GM19455 (cell line): Measurements from ENCODE around the gene CTBP1.
A peak's percentile ranks its signal among the peaks of the same experiment; 100 is the strongest.

ENCODE experiments used
- ATAC-seq: cut with Tn5 transposase; IDR thresholded peaks from one replicate; pipeline ENCODE4 v1.9.1; 2021; ENCODE audit not compliant: unreplicated experiment

Gene CTBP1

DNA sequence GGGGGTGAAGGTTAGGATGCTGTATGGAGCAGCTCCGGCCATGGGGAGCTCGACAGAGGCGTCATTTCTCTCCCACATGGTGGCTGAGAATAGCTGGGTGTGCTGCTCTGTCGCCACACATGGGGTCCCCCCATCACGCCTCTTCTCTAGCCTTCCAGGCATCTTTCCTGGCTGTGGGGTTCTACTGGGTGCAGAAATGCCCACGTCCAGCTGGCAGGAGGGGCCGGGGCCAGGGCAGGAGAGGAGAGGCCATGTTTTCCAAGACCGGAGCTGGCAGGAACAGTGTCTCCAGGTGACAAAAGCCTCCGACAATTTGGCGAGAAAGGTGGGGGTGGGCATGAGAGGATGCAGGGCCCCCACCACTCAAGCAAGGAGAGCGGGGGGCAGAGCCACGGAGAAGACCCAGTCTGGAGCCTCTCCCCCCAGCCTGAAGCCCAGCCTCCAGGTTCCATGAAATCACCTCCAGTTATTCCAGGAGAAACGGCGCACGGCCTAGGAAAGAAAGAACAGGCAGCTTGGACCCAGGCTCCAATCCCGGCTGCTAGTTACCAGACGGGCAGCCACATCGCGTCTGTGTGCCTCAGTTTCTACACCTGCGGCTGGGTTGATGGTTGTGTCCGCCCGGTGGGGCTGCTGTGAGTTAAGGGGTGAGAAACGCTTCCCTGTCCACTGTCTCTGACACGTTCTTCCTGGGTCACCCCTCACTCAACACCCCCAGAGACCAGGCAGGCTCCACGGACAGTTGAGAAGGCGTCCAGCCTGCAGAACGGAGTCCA is 49.2 kb downstream of the CTBP1 start:
- no peak for ATAC-seq

DNA sequence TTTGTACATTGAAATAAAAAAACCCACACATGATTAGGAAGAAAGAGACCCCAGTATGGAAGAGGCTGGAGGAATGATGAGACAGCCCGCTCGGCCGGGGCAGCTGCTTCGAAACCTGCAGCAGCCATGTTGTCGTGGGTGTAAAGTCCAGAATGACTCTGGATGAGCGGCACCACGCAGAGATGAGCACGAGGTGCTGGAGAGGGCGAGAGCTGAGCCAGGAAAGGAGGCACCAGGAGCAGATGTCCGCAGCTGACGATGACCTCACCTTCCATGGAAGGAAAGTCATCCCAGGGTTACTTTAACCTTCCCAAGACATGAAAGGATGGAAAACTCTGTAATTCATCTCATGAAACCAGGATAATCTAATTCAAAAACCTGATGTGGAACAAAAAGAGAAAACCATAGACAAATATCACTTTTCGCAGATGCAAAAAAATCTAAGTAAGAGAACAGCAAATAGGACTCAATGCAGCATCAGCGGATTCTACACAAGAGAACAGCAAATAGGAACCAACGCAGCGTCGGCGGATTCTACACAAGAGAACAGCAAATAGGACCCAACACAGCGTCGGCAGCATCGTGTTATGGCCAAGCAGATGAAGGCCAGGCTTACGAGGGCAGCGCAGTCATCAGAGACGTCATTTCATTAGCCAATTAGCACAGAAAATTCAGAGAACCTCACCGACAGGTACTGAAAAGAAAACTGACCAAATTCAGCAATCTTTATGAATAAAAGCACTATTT is 50.7 kb downstream of the CTBP1 start:
- ATAC-seq, result no peak

DNA sequence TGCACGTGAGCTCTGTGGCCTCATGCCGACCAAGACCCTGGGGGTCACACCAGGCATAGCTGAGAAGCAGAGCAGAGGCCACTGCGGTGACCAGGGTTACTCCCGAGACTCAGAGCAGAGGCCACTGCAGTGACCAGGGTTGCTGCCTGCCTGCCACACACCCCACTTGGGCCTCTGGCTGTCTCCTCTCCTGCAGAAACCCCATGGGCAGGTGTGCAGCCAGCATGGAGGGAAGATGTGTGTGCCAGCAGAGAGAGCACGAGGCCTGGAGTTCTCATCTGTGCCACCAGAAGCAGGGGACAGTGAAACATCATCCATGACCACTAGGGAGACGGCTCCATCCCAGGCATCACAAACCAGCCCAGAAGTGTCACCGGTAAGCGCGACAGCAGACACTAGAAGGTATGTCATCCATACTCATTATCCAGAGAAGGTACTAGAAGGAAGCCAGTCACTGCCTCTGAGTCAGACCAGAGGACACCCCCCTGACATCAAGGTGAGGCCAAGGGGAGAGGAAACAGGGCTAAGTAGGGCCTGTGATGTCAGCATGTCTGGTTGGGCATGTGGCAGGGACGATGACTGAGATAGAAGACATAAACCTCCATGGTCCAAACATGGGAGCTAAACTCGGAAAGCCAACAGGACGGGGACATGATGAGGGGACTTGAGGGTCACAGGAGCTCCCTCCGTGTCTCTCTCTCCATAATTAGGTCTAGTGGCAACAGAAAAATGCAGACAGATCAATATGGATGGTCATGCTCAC is 52.3 kb downstream of the CTBP1 start:
- ATAC-seq, result no peak

DNA sequence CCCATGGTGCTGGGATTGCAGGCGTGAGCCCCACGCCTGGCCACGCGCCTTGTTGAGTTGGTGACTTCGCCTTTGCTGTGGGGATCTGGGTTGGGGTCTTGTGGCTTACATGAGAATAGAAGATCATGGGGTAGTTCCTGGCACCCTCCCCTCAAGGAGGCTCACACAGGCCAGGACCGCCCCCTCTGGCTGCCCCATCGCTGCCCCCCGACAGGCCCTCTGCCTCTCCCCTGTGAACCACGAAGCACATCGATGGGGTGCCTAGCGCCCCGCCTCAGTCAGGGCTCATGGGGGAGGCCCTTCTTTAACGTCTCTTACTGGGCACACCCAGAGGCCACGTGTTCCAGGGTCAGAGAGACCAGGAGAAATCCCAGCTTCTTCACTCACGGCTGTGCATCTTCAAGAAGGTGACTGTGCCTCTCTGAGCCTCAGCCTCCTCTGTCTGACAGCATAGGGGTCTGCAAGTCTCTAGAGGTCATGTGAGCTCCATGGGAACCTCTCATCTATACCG is 53.0 kb downstream of the CTBP1 start:
- no peak for ATAC-seq

DNA sequence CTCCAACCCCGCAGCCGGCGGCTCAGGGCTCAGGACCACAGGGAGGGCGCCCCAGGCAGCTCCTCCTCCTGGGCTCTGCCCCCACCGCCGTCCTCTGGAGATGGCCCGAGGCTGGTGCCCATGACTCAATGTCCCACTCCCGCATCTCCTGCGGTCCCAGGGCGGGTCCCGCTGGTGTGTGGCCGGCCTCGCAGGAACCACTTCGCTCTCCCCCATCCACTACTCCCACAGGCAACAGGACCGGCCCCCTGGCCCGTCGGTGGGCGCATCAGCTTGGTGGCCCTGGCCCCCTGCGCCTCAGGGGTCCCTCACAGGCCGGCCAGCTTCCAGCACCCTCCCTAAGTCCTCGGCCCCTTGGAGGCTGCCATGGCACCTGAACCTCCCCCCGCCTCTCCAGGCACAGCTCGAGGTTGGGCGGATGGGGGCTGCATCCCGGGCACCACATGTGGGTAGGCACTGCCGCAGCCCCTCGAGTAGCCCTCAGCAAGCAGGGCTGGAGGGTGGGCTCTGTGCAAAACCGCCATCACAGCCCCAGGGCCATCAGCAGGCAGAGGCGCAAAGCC is 53.7 kb downstream of the CTBP1 start:
- no peak for ATAC-seq

DNA sequence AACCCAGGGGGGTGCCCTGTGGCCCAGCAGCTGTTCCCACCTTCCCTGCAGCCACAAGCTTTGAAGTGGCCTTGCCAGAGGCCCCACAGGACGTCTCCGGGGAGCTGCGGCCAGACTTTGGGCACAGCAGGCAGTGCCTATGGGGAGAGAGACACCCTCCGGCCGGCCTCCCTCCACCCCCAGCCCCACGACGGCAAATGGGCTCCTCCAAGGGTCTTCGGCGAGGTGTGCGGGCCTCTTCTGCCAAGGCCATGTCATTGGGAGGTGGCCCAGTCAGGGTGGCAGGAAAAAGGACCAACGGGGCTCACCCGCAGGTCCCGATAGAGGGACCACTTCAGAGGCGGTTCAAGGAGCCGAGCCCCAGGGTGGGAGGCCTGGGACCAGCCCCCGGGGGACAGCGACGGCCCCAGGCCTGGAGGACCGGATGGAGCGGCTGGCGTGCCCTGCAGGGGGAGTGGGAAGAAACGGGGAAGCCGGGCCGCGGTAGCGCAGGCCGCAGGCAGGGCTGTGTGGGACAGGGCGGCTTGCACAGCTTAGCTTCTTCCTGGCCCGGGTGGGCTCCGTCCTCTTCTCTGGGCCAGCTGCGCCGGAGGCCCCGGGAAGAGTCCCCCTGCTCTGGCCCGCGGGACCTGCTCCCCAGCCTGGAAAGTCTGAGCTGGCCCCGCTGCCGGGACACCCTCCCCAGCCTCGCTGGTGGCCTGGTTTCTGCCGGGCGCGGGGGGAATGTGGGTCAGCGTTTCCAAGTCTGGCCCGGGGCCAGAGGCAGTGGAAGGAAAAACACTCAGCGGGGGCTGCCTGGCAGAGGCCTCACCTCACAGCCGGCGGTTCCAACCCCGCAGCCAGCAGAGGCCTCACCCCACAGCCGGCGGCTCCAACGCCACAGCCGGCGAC is 54.7 kb downstream of the CTBP1 start:
- ATAC-seq, result no peak

DNA sequence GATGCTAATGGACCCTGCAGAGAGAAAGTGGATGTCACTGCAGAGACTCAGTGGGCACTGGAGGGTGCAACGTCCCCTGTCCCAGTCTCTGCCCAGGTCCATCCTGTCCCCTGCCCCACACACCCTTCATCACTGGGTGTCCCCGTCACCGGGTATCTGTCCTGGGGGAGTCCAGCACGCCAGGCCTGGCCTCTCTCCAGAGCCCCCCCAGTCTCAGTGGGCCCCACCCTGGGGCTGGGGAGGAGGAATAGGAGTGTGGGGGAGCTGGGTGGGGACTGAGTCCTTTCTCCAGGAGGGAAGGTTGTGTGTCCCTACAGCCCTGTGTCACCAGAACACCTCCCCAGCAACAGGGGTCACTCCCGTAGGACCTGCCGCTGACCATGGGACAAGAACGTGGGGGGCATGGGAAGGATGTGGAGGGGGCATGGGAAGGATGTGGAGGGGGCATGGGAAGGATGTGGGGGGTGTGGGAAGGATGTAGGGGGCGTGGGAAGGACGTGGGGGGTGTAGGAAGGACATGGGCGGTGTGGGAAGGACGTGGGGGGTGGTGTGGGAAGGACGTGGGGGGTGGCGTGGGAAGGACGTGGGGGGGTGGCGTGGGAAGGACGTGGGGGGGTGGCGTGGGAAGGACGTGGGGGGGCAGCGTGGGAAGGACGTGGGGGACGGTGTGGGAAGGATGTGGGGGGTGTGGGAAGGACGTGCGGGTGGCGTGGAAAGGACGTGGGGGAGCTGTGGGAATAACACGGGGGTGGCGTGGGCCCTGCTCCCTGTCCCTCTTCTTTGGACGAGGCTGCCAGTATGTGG is 55.5 kb downstream of the CTBP1 start:
- no peak for ATAC-seq

DNA sequence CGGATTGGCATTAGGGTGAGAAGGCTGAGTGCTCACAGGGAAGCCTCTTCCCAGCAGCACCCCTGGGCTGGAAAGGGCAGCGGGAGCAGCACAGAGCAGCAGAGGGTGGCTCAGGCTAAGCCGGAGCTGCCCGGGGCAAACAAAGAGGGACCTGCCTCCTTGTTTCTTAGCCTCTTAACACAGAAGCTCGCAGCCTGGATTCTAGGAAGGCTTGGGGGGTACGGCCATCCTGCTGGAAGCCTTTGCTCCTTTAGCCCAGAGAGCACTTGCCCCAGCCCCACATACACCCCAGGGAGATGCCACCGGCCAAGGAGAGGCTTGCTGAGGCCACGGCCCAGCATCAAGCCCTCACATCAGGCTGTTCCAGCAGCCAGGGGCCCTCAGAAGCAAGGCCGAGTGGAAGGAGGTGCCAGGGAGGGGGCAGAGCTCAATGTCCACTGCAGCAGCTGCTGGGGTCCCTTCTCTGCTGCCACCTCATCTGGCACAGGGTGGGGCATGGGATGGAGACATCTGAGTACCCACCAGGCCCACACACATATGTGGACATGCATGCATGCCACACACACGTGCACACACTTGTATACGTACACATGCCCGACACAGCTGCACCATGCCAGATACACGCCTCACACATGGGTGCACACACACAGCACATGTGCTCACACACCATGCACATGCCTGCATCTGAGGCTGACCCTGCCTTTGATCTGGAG is 56.3 kb downstream of the CTBP1 start:
- no peak for ATAC-seq

DNA sequence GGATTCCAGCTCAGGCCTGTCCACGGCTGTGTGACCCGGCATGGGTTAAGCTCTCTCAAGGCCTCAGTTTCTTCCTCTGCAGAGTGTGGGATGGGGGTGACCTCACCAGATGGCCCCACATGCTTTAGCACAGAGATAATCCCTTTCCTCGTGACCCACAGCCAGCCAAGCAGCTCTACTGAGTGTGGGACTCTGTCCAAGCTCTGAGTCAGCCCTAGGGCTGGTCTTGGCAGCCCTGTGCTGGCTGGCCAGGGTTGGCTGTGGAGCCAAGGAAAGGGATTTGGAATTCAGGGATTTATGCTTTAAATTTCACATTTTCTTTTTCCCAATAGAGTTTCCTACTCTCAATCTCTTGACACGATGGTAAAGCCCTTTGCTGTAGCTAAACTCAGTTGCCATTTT is 56.8 kb downstream of the CTBP1 start:
- no peak for ATAC-seq

DNA sequence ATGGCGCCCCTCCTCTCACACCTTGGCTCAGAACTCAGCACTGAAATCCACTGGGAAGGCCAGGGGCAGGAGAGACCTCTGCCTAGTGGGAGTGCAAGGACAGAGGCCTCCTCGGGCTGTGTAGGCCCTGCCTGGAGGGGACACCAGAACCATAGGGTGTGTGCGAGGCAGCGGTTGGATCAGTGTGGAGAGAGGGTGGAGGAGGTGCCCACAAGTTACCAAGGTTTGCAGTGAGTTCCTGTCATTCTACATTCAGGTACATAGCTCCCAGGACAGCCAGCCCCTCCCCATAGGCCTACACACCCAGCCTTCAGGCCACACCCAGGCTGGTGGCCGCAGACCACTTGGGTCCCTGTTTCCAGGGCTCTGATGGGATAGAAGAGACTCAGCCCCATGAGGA is 57.3 kb downstream of the CTBP1 start:
- no peak for ATAC-seq

DNA sequence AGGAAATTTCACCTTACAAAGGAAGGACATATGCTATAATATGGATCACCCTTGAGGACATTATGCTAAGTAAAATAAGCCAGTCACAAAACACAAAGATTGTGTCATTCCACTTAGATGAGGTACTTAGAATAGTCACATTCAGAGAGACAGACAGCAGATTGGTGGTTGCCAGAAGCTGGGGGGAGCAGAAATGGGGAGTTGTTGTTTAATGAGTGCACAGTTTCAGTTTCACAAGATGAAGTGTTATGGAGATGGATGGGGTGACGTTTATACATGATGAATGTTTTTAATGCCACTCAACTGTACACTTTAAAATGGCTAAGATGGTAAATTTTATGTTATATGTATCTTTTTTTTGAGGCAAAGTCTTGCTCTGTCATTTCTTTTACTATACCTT is 61.7 kb downstream of the CTBP1 start:
- no peak for ATAC-seq

DNA sequence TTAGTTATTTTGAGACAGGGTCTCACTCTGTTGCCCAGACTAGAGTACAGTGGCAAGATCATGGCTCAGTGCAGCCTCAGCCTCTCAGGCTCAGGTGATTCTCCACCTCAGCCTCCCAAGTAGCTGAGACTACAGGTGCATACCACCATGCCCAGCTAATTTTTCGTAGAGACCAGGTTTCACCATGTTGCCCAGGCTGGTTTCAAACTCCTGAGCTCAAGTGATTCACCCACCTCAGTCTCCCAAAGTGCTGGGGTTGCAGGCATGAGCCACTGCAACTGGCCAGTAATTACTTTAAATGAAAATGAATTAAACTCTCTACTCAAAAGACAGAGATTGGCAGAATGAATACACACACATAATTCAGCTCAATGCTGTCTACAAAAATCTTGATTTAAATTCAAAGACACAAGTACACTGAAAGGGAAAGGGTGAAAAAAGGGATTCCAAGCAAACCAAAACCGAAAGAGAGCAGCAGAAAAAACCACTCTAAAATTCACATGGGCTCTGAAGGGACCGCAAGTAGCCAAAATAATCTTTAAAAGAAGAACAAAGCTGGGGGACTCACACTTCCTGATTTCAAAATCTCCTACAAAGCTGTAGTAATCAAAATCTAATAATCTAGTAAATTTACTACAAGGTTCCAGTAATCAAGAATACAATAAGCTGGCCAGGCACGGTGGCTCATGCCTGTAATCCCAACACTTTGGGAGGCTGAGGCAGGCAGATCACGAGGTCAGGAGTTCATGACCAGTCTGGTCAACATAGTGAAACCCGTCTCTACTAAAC is 64.8 kb downstream of the CTBP1 start:
- peak; percentile 66 for ATAC-seq

DNA sequence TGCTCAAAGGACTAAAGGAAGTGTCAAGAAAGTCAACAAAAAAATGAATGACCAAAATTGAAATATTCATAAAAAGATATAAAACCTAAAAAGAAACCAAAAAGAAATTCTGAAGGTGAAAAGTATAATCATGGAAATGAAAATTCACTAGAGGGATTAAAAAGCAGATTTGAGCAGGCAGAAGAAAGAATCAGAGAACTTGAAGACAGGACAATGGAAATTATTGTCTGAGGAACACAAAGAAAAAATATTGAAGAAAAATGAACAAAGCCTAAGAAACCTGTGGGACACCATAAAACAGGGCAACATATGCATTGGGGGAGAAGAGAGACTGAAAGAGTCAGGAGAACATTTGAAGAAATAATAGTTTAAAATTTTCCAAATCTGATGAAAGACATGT is 66.6 kb downstream of the CTBP1 start:
- no peak for ATAC-seq

DNA sequence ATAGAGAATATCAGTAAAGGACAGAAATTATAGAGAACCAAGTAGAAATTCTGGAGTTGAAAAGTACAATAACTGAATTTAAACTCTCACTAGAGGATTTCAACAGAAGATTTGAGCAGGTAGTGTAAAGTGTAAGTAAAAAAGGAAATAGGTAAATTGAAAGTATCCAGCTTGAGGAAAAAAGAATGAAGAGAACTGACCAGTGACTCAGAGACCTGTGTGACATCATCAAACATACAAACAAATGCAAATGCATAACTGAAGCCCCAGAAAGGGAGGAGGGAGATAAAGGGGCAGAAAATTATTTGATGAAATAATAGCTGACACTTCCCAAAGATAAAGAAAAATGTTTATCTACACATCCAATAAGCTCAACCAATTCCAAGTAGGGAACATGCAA is 68.3 kb downstream of the CTBP1 start:
- ATAC-seq, result no peak

DNA sequence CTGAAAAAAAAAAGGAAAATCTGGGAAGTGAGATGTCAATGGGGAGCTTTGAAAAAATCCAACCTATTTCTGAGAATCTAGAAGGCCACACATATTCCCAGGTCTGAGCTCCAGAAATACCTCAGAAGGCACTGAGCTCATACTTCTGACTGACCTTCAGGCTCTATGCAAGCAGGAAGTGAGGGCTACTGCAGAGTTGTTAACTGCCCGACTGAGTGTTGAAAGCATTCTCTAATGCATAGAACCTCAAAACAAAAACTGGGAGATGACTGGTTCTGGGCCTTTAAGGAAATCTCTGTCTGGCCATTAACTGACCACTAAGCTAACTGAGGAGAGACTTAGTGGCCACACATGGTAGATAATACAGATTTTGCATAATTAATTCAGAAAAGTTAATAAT is 69.0 kb downstream of the CTBP1 start:
- no peak for ATAC-seq

DNA sequence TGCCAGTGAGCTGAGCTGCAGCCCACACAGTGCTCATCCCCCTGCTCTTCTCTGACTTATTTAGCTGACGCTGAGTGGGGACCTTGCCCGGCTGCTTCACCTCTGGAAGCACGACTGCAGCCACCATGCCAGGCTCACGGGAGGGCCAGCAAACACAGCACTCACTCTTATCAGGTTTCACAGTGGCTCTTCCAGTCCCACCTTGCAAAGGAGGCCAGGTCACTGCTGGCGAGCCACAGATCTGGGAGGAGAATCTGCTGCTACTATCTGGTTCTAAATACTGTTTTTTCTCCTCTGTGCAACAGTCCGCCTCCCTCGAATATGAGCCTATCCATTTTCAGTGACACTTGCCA is 69.9 kb downstream of the CTBP1 start:
- ATAC-seq, result no peak

DNA sequence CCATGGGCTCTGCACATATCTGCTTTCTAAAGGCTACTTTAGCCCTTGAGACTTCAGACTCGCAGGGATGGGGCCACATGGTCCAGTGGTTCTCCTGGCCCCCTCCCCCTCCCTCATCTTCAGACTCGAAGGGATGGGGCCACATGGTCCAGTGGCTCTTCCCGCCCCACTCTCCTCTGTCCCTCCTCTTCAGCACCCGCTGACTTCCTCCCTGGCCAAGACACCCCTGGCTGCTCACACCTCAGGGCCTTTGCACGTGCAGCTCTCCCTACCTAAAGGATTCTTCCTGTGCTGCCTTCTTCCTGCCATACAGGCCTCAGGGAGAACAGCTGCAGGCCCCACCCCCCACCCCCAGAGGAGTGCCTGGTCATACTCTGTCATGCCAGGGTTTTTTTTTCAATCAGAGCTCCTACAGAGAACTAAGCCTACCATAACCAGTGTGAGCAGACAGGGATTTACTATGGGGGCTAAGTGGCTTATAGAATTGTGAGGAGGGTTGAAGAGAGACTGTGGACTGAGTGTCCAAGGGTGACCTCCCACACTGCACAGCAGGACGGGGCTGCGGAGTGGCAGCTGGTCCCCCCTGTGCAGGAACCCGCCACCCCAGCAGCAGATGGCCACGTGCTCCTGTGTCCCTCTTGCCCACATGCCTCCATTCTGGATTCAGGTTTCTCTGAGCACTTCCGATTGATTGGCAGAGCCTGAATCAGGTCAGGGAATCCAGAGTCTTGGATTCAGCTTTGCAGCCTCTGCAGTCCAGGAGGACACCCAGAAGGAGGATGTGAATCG is 70.4 kb downstream of the CTBP1 start:
- ATAC-seq, result no peak
